Keratinocyte (primary cell): Measurements from ENCODE around the gene PLEKHA6.

ENCODE experiments used
- EZH2 ChIP-seq: IDR thresholded peaks from one replicate; pipeline ENCODE4 v1.6.1; 2012; ENCODE audit warnings: inconsistent platforms, mild to moderate bottlenecking, low read length, moderate library complexity
- TF ChIP-seq, protein P1 (sequence below), 3 experiments: IDR thresholded peaks in 1 of 3; conservative IDR thresholded peaks in 1 of 3; optimal IDR thresholded peaks in 1 of 3; 2 replicates in 2 of 3; 3 replicates in 1 of 3; pipeline versions ENCODE3 to v1.5.1; 2011; ENCODE audit warnings: low read length in 3 of 3, mild to moderate bottlenecking in 3 of 3, moderate library complexity in 2 of 3, control low read depth in 1 of 3, inconsistent platforms in 1 of 3; ENCODE audit not compliant: insufficient read depth in 2 of 3; ENCODE audit errors: extremely low read depth in 1 of 3

DNA sequence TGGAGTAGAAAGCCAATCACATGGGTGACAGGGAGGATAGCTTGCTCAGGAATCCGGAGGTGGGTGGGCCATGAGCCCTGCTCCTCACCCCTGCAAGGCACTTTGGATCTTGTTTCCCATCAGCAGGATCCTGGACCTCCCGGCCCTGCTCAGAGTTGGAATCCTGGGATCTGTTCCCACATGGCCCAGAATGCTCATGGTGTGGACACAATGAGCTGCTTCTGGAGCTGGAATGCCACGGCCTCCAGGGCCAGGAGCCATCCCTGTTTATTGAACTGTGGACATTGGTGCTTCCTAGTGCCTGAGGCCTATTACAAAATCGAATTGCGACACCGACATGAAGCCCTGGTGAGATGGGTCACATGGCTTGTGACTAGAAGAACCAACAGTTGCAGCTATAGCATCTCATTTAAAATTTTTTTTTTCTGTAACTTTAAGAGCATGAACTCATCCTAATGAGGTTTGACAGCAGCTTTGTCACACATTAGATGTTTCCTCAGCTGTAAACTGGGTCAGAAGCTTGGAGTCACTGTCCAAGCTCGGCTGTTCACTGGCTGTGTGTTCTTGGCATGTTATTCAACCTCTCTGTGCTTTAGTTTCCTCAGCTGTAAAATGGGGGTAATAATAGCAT, 105.6 kb downstream of the PLEKHA6 start:
- TF ChIP-seq, protein P1, sequence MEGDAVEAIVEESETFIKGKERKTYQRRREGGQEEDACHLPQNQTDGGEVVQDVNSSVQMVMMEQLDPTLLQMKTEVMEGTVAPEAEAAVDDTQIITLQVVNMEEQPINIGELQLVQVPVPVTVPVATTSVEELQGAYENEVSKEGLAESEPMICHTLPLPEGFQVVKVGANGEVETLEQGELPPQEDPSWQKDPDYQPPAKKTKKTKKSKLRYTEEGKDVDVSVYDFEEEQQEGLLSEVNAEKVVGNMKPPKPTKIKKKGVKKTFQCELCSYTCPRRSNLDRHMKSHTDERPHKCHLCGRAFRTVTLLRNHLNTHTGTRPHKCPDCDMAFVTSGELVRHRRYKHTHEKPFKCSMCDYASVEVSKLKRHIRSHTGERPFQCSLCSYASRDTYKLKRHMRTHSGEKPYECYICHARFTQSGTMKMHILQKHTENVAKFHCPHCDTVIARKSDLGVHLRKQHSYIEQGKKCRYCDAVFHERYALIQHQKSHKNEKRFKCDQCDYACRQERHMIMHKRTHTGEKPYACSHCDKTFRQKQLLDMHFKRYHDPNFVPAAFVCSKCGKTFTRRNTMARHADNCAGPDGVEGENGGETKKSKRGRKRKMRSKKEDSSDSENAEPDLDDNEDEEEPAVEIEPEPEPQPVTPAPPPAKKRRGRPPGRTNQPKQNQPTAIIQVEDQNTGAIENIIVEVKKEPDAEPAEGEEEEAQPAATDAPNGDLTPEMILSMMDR (optimal IDR thresholded peaks at IDR 0.05 in 1 of 3, IDR thresholded peaks at IDR 0.05 in 1 of 3, conservative IDR thresholded peaks at IDR 0.05 in 1 of 3; ENCODE audit: extremely low read depth in 1 of 3, insufficient read depth in 2 of 3, low read length in 3 of 3), result no peak
- TF ChIP-seq EZH2, result no peak
